SU-DHL-6 (cell line): Measurements from ENCODE around the gene GRIK3.

Experiments used
- H2AFZ ChIP-seq: fragments of 200-600 bp; sonication (generic); 2 replicates; pipeline ENCODE4 v1.6.1; 2014; ENCODE audit warnings: low read depth, mild to moderate bottlenecking, moderate library complexity, mixed read lengths, antibody characterized with exemption, low read length; ENCODE audit not compliant: severe bottlenecking
- H3F3A ChIP-seq: fragments of 200-600 bp; shearing (Covaris generic); 2 replicates; pipeline ENCODE4 v1.6.0; 2016; ENCODE audit warnings: antibody characterized with exemption, mild to moderate bottlenecking; ENCODE audit not compliant: insufficient read depth
- H3K27ac ChIP-seq: fragments of 200-600 bp; sonication (generic); 2 replicates; pipeline ENCODE4 v1.5.1; 2016; ENCODE audit warnings: low read depth, mild to moderate bottlenecking, low read length, moderate library complexity, mixed read lengths
- H3K27me3 ChIP-seq: fragments of 200-600 bp; sonication (generic), shearing (Covaris generic); 2 replicates; pipeline ENCODE4 v1.6.0; 2014; ENCODE audit warnings: mild to moderate bottlenecking, low read length
- H3K36me3 ChIP-seq: fragments of 200-600 bp; sonication (generic); 2 replicates; pipeline ENCODE4 v1.6.1; 2014; ENCODE audit warnings: mild to moderate bottlenecking, low read length, mixed read lengths
- H3K4me2 ChIP-seq: fragments of 300-600, 200-600 bp; shearing (Covaris generic), sonication (generic); 2 replicates; pipeline ENCODE4 v1.6.0; 2014; ENCODE audit warnings: low read length, low read depth, mild to moderate bottlenecking; ENCODE audit not compliant: poor library complexity, severe bottlenecking
- H3K4me3 ChIP-seq: fragments of 200-600 bp; sonication (generic); 2 replicates; pipeline ENCODE4 v1.5.1; 2014; ENCODE audit warnings: antibody characterized with exemption, low read length, mild to moderate bottlenecking, mixed read lengths; ENCODE audit not compliant: insufficient read depth, poor library complexity, severe bottlenecking
- H3K79me2 ChIP-seq: fragments of 200-600 bp; sonication (generic); 2 replicates; pipeline ENCODE4 v1.6.1; 2014; ENCODE audit warnings: mild to moderate bottlenecking, low read length, moderate library complexity; ENCODE audit not compliant: insufficient read depth
- H3K9ac ChIP-seq: fragments of 200-600 bp; sonication (generic); 2 replicates; pipeline ENCODE4 v1.7.0; 2014; ENCODE audit warnings: mild to moderate bottlenecking, low read length
- H3K9me2 ChIP-seq: fragments of 200-600 bp; sonication (generic); replicated peaks from 2 replicates; pipeline ENCODE4 v1.6.1; 2014; ENCODE audit warnings: low read length; ENCODE audit not compliant: insufficient read depth
- H3K9me3 ChIP-seq: fragments of 200-600 bp; sonication (generic); 2 replicates; pipeline ENCODE4 v1.6.1; 2014; ENCODE audit warnings: low read length, mixed read lengths; ENCODE audit not compliant: insufficient read depth
- H4K20me1 ChIP-seq: fragments of 200-600 bp; sonication (generic); 2 replicates; pipeline ENCODE4 v1.6.1; 2014; ENCODE audit warnings: low read depth, mild to moderate bottlenecking, antibody characterized with exemption, low read length, moderate library complexity, mixed read lengths
- CTCF ChIP-seq: fragments of 200-600 bp; sonication (generic); IDR thresholded peaks from one replicate; pipeline ENCODE4 v1.5.1; 2017; ENCODE audit warnings: antibody characterized with exemption, mild to moderate bottlenecking, low read length, moderate library complexity; ENCODE audit not compliant: insufficient read depth, poor library complexity, severe bottlenecking
- EZH2phosphoT487 ChIP-seq: fragments of 200-600 bp; sonication (generic), shearing (Covaris generic); conservative IDR thresholded peaks from 2 replicates; pipeline ENCODE4 v1.6.1; 2018; ENCODE audit warnings: mild to moderate bottlenecking, antibody characterized with exemption, low read length, moderate library complexity, mixed read lengths

The GRIK3 gene

GRCh38 chr1:36847761-36848160 lies 186.6 kb downstream of the GRIK3 start:
- Histone ChIP-seq H3K36me3 (no peaks in the 10 kb centered on the region), H3K4me3 (no peak overlapping the region), H2AFZ (no peak overlapping the region), H3F3A (no peaks in the 10 kb centered on the region), H4K20me1 (no peaks in the 10 kb centered on the region), H3K9ac (no peak overlapping the region), H3K9me2 (no peaks in the 10 kb centered on the region), H3K4me2 (no peak overlapping the region), H3K27ac (no peak overlapping the region), H3K9me3 (no peaks in the 10 kb centered on the region), H3K27me3 (no peaks in the 10 kb centered on the region), H3K79me2 (no peaks in the 10 kb centered on the region)
- no peak for TF ChIP-seq EZH2phosphoT487
- TF ChIP-seq CTCF = no peak

GRCh38 chr1:36847186-36847585 lies 187.1 kb downstream of the GRIK3 start:
- no peaks in the 10 kb centered on the region for H3K79me2 ChIP-seq
- no peak overlapping the region for H3K4me3 ChIP-seq
- no peak overlapping the region for H3K27ac ChIP-seq
- TF ChIP-seq EZH2phosphoT487 = no peak
- no peak for TF ChIP-seq CTCF
- no peak overlapping the region for H3K4me2 ChIP-seq
- H3K9ac ChIP-seq = no peak overlapping the region
- no peaks in the 10 kb centered on the region for H3F3A ChIP-seq
- H3K9me3 ChIP-seq = no peaks in the 10 kb centered on the region
- no peaks in the 10 kb centered on the region for H4K20me1 ChIP-seq
- no peaks in the 10 kb centered on the region for H3K9me2 ChIP-seq
- H3K36me3 ChIP-seq = no peaks in the 10 kb centered on the region
- H2AFZ ChIP-seq = no peak overlapping the region
- H3K27me3 ChIP-seq = no peaks in the 10 kb centered on the region

GRCh38 chr1:36846357-36846756 lies 188.0 kb downstream of the GRIK3 start:
- no peaks in the 10 kb centered on the region for H3F3A ChIP-seq
- H3K36me3 ChIP-seq = no peaks in the 10 kb centered on the region
- no peak overlapping the region for H3K9ac ChIP-seq
- no peaks in the 10 kb centered on the region for H3K9me2 ChIP-seq
- H3K9me3 ChIP-seq = no peaks in the 10 kb centered on the region
- no peak overlapping the region for H3K27ac ChIP-seq
- H4K20me1 ChIP-seq = no peaks in the 10 kb centered on the region
- H2AFZ ChIP-seq = no peak overlapping the region
- no peak for TF ChIP-seq CTCF
- TF ChIP-seq EZH2phosphoT487 = no peak
- H3K4me3 ChIP-seq = no peak overlapping the region
- no peak overlapping the region for H3K4me2 ChIP-seq
- H3K27me3 ChIP-seq = no peaks in the 10 kb centered on the region
- no peaks in the 10 kb centered on the region for H3K79me2 ChIP-seq

GRCh38 chr1:36845802-36846201 lies 188.5 kb downstream of the GRIK3 start:
- no peaks in the 10 kb centered on the region for H3K27me3 ChIP-seq
- no peak overlapping the region for H2AFZ ChIP-seq
- no peak overlapping the region for H3K4me3 ChIP-seq
- H3K36me3 ChIP-seq = no peaks in the 10 kb centered on the region
- H4K20me1 ChIP-seq = no peaks in the 10 kb centered on the region
- TF ChIP-seq CTCF = no peak
- TF ChIP-seq EZH2phosphoT487 = no peak
- H3K9me3 ChIP-seq = no peaks in the 10 kb centered on the region
- no peaks in the 10 kb centered on the region for H3F3A ChIP-seq
- no peak overlapping the region for H3K9ac ChIP-seq
- H3K79me2 ChIP-seq = no peaks in the 10 kb centered on the region
- H3K9me2 ChIP-seq = no peaks in the 10 kb centered on the region
- H3K27ac ChIP-seq = no peak overlapping the region
- H3K4me2 ChIP-seq = no peak overlapping the region
